GM12878 (cell line): ENCODE results near the gene PNMA1. TPM values are rescaled to one million over a fixed set of nuclear protein-coding genes. Genes with fewer than 3 reads are reported as not detected.

Source experiments
- DPF2 ChIP-seq: fragments of 450-650 bp; IDR thresholded peaks from 2 replicates; pipeline ENCODE4 v1.6.1; 2017; ENCODE audit warnings: mild to moderate bottlenecking
- HDGF ChIP-seq: fragments of 450-650 bp; IDR thresholded peaks from 2 replicates; pipeline ENCODE4 v1.6.1; 2016; ENCODE audit warnings: antibody characterized with exemption
- PAX5 ChIP-seq: IDR thresholded peaks from 2 replicates; pipeline ENCODE4 v1.6.1; 2011; ENCODE audit warnings: low read depth, low read length, borderline replicate concordance
- POLR2AphosphoS5 ChIP-seq: IDR thresholded peaks from 2 replicates; pipeline ENCODE4 v1.6.1; 2011; ENCODE audit warnings: mild to moderate bottlenecking, low read length, inconsistent platforms
- RBBP5 ChIP-seq: fragments of 200-600 bp; sonication (generic); conservative IDR thresholded peaks from 2 replicates; pipeline ENCODE4 v1.6.1; 2016
- SPI1 ChIP-seq: IDR thresholded peaks from 2 replicates; pipeline ENCODE4 v1.6.1; 2011; ENCODE audit warnings: low read depth, mild to moderate bottlenecking, low read length, moderate library complexity, borderline replicate concordance; ENCODE audit not compliant: insufficient read depth
- SREBF2 ChIP-seq: IDR thresholded peaks from 2 replicates; pipeline ENCODE4 v1.6.1; 2012; ENCODE audit warnings: mild to moderate bottlenecking, low read length
- TCF3 ChIP-seq: IDR thresholded peaks from 2 replicates; pipeline ENCODE4 v1.6.1; 2012; ENCODE audit warnings: low read depth, mild to moderate bottlenecking, low read length, borderline replicate concordance; ENCODE audit not compliant: insufficient read depth
- YY1 ChIP-seq: IDR thresholded peaks from 2 replicates; pipeline ENCODE4 v1.6.1; 2011; ENCODE audit warnings: low read depth, mild to moderate bottlenecking, low read length
- polyA plus RNA-seq, 11 experiments: library from polyadenylated mRNA; depleted of rRNA in 4 of 11; unstranded in 6 of 11; stranded (reverse) in 5 of 11; fragments of >200 nt; fragmentation: Nextera tagmentation in 4 of 11; fragmentation: Illumina TruSeq in 1 of 11; extraction: Ambion mirVana in 4 of 11; extraction: Trizol in 1 of 11; gene quantifications; 1 replicate in 1 of 11; 2 replicates in 10 of 11; pipeline versions ENCODE4 v1.2.1 to v1.2.3, GENCODE V29; 2011 to 2016; ENCODE audit warnings: inconsistent platforms in 2 of 11, missing spikeins in 2 of 11, low read depth in 1 of 11
- total RNA-seq, 4 experiments: library from RNA; depleted of rRNA in 3 of 4; stranded (reverse); fragments of >200 nt in 3 of 4; fragmentation: Illumina TruSeq in 1 of 4; extraction: Trizol in 1 of 4; gene quantifications; 2 replicates each; pipeline versions ENCODE4 v1.2.1 to v1.2.3, GENCODE V29; 2013 to 2021
- TF ChIP-seq, protein P1 (sequence below): IDR thresholded peaks from 2 replicates; pipeline ENCODE4 v1.6.1; 2011; ENCODE audit warnings: mild to moderate bottlenecking, low read depth, low read length, moderate library complexity; ENCODE audit not compliant: insufficient replicate concordance
- TF ChIP-seq, protein P2 (sequence below): fragments of 450-650 bp; IDR thresholded peaks from 2 replicates; pipeline ENCODE4 v1.6.1; 2017; ENCODE audit warnings: low read depth, mild to moderate bottlenecking, moderate library complexity
- TF ChIP-seq, protein P3 (sequence below): fragments of 450-650 bp; IDR thresholded peaks from 2 replicates; pipeline ENCODE4 v1.6.1; 2018; ENCODE audit warnings: mild to moderate bottlenecking, low read depth, moderate library complexity; ENCODE audit not compliant: partially characterized antibody
- TF ChIP-seq, protein P4 (sequence below): fragments of 450-650 bp; IDR thresholded peaks from 2 replicates; pipeline ENCODE4 v1.6.1; 2017; ENCODE audit warnings: mild to moderate bottlenecking, moderate library complexity
- TF ChIP-seq, protein P5 (sequence below): fragments of 450-650 bp; IDR thresholded peaks from 2 replicates; pipeline ENCODE4 v1.6.1; 2016; ENCODE audit warnings: mild to moderate bottlenecking

PNMA1 gene
- total and polyA plus RNA-seq, 10 of the 15 experiments (the other 5 are each of a cell fraction or from before 2014, with no cell fraction given) = 1.8 to 39.3 (median 11.1) TPM

DNA sequence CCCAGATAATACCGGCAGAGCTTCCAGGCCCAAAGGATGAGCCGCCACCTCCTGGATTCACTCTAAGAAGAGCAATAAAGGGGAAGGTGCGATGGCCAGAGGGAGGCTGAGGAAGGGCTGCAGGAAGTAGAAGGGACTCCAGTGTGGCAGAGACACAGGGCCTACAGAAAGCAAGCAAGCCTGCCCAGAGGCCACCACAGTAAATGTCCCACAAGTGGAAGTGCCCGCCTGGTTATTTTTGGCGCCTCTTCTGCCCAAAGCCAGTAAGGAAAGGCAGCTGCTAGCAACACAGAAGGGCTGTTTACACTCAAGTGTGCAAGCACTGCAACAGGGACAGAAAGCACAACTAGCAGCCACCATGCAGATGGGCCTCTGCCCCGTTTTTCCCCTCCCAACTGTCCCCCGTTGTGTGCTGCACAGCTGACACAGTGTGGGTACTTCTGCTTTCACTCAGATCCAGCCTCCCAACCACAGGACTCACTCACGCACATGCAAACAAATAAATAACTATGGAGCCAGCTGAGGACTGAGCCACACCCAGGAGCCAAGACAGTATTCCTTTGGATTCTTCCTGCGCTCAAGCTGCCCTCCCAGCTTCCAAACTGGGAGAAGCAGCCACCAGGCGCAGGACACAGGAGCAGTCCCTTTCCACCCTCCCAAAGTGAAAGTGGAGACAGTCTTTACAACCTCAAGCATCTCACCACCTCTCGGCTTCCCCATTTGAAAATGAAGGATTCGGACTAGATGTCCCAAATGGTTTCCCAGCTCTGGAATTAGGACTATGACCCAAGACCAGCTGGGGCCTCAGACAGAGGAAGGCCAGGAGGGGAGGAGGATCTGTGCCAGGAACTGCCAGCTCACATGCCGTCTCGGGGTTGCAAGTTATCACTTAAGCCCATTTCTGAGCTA is 40.0 kb upstream of the PNMA1 start (continued):
- TF ChIP-seq, protein P1, sequence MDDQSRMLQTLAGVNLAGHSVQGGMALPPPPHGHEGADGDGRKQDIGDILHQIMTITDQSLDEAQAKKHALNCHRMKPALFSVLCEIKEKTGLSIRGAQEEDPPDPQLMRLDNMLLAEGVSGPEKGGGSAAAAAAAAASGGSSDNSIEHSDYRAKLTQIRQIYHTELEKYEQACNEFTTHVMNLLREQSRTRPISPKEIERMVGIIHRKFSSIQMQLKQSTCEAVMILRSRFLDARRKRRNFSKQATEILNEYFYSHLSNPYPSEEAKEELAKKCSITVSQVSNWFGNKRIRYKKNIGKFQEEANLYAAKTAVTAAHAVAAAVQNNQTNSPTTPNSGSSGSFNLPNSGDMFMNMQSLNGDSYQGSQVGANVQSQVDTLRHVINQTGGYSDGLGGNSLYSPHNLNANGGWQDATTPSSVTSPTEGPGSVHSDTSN = peak; percentile 55
- TF ChIP-seq SREBF2 (no peak), SPI1 (no peak; the same call in 1 of the 2 replicates), RBBP5 (no peak), DPF2 (peak; percentile 64), YY1 (peak; percentile 57; the same call in 1 of the 2 replicates), HDGF (no peak), TCF3 (peak; percentile 92), PAX5 (peak; percentile 75; the same call in 1 of the 2 replicates), POLR2AphosphoS5 (peak; percentile 87)
- TF ChIP-seq, protein P2, sequence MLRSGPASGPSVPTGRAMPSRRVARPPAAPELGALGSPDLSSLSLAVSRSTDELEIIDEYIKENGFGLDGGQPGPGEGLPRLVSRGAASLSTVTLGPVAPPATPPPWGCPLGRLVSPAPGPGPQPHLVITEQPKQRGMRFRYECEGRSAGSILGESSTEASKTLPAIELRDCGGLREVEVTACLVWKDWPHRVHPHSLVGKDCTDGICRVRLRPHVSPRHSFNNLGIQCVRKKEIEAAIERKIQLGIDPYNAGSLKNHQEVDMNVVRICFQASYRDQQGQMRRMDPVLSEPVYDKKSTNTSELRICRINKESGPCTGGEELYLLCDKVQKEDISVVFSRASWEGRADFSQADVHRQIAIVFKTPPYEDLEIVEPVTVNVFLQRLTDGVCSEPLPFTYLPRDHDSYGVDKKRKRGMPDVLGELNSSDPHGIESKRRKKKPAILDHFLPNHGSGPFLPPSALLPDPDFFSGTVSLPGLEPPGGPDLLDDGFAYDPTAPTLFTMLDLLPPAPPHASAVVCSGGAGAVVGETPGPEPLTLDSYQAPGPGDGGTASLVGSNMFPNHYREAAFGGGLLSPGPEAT = peak; percentile 80
- TF ChIP-seq, protein P3, sequence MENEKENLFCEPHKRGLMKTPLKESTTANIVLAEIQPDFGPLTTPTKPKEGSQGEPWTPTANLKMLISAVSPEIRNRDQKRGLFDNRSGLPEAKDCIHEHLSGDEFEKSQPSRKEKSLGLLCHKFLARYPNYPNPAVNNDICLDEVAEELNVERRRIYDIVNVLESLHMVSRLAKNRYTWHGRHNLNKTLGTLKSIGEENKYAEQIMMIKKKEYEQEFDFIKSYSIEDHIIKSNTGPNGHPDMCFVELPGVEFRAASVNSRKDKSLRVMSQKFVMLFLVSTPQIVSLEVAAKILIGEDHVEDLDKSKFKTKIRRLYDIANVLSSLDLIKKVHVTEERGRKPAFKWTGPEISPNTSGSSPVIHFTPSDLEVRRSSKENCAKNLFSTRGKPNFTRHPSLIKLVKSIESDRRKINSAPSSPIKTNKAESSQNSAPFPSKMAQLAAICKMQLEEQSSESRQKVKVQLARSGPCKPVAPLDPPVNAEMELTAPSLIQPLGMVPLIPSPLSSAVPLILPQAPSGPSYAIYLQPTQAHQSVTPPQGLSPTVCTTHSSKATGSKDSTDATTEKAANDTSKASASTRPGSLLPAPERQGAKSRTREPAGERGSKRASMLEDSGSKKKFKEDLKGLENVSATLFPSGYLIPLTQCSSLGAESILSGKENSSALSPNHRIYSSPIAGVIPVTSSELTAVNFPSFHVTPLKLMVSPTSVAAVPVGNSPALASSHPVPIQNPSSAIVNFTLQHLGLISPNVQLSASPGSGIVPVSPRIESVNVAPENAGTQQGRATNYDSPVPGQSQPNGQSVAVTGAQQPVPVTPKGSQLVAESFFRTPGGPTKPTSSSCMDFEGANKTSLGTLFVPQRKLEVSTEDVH = no peak
- TF ChIP-seq, protein P4, sequence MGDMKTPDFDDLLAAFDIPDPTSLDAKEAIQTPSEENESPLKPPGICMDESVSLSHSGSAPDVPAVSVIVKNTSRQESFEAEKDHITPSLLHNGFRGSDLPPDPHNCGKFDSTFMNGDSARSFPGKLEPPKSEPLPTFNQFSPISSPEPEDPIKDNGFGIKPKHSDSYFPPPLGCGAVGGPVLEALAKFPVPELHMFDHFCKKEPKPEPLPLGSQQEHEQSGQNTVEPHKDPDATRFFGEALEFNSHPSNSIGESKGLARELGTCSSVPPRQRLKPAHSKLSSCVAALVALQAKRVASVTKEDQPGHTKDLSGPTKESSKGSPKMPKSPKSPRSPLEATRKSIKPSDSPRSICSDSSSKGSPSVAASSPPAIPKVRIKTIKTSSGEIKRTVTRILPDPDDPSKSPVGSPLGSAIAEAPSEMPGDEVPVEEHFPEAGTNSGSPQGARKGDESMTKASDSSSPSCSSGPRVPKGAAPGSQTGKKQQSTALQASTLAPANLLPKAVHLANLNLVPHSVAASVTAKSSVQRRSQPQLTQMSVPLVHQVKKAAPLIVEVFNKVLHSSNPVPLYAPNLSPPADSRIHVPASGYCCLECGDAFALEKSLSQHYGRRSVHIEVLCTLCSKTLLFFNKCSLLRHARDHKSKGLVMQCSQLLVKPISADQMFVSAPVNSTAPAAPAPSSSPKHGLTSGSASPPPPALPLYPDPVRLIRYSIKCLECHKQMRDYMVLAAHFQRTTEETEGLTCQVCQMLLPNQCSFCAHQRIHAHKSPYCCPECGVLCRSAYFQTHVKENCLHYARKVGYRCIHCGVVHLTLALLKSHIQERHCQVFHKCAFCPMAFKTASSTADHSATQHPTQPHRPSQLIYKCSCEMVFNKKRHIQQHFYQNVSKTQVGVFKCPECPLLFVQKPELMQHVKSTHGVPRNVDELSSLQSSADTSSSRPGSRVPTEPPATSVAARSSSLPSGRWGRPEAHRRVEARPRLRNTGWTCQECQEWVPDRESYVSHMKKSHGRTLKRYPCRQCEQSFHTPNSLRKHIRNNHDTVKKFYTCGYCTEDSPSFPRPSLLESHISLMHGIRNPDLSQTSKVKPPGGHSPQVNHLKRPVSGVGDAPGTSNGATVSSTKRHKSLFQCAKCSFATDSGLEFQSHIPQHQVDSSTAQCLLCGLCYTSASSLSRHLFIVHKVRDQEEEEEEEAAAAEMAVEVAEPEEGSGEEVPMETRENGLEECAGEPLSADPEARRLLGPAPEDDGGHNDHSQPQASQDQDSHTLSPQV = no peak
- TF ChIP-seq, protein P5, sequence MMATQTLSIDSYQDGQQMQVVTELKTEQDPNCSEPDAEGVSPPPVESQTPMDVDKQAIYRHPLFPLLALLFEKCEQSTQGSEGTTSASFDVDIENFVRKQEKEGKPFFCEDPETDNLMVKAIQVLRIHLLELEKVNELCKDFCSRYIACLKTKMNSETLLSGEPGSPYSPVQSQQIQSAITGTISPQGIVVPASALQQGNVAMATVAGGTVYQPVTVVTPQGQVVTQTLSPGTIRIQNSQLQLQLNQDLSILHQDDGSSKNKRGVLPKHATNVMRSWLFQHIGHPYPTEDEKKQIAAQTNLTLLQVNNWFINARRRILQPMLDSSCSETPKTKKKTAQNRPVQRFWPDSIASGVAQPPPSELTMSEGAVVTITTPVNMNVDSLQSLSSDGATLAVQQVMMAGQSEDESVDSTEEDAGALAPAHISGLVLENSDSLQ = peak; percentile 84
